Endothelial cell (in vitro differentiated cells): ENCODE measurements around the gene CAMTA1. TPM values are rescaled to one million over a fixed set of nuclear protein-coding genes. Genes with fewer than 3 reads are reported as not detected.

Experiments used
- DNase-seq: peaks from one replicate; pipeline ENCODE4 v3.0.0; 2021; ENCODE audit warnings: low spot score
- H3K27ac Mint-ChIP-seq: one replicate; pipeline ENCODE4 v1.8.0; 2021; ENCODE audit warnings: mixed read lengths, inconsistent platforms; ENCODE audit not compliant: unreplicated experiment
- H3K27me3 Mint-ChIP-seq: one replicate; pipeline ENCODE4 v1.8.0; 2021; ENCODE audit warnings: mild to moderate bottlenecking, moderate library complexity, mixed read lengths, inconsistent platforms; ENCODE audit not compliant: unreplicated experiment
- H3K36me3 Mint-ChIP-seq: one replicate; pipeline ENCODE4 v1.8.0; 2021; ENCODE audit warnings: mild to moderate bottlenecking, low read depth, mixed read lengths, inconsistent platforms; ENCODE audit not compliant: unreplicated experiment
- H3K4me1 Mint-ChIP-seq: one replicate; pipeline ENCODE4 v1.8.0; 2021; ENCODE audit warnings: mild to moderate bottlenecking, mixed read lengths, inconsistent platforms; ENCODE audit not compliant: unreplicated experiment
- H3K4me3 Mint-ChIP-seq: one replicate; pipeline ENCODE4 v1.8.0; 2021; ENCODE audit warnings: mild to moderate bottlenecking, mixed read lengths, inconsistent platforms; ENCODE audit not compliant: unreplicated experiment
- H3K9me3 Mint-ChIP-seq: one replicate; pipeline ENCODE4 v1.8.0; 2021; ENCODE audit warnings: mixed read lengths, inconsistent platforms; ENCODE audit not compliant: unreplicated experiment
- total RNA-seq: library from RNA; stranded (reverse); fragmentation: NEBNext Ultra II Directional; extraction: Animal tissue kit (Norgen Biotek cat#: 25700); gene quantifications from one replicate; pipeline ENCODE4 v1.2.1, GENCODE V29; 2021; ENCODE audit not compliant: unreplicated experiment
- TF ChIP-seq, protein P1 (sequence below): fragments of 200-600 bp; sonication (generic); IDR thresholded peaks from one replicate; pipeline ENCODE4 v1.5.0; 2021; ENCODE audit warnings: antibody characterized with exemption; ENCODE audit not compliant: unreplicated experiment

The CAMTA1 gene
- total RNA-seq, 1 donor from 2014 or later, result 87.3 TPM

DNA sequence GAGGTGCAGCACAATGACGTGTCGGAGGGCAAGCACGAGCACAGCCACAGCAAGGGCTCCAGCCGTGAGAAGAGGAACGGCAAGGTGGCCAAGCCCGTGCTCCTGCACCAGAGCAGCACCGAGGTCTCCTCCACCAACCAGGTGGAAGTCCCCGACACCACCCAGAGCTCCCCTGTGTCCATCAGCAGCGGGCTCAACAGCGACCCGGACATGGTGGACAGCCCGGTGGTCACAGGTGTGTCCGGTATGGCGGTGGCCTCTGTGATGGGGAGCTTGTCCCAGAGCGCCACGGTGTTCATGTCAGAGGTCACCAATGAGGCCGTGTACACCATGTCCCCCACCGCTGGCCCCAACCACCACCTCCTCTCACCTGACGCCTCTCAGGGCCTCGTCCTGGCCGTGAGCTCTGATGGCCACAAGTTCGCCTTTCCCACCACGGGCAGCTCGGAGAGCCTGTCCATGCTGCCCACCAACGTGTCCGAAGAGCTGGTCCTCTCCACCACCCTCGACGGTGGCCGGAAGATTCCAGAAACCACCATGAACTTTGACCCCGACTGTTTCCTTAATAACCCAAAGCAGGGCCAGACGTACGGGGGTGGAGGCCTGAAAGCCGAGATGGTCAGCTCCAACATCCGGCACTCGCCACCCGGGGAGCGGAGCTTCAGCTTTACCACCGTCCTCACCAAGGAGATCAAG is 878.3 kb downstream of the CAMTA1 start:
- Mint-ChIP-seq H3K9me3 (no peaks in the 10 kb centered on the region), H3K27me3 (peaks cover 9% of the 10 kb centered on the region), H3K27ac (no peak overlapping the region), H3K36me3 (no peaks in the 10 kb centered on the region), H3K4me1 (no peaks in the 10 kb centered on the region), H3K4me3 (no peak overlapping the region)
- no peak for DNase-seq
- TF ChIP-seq, protein P1, sequence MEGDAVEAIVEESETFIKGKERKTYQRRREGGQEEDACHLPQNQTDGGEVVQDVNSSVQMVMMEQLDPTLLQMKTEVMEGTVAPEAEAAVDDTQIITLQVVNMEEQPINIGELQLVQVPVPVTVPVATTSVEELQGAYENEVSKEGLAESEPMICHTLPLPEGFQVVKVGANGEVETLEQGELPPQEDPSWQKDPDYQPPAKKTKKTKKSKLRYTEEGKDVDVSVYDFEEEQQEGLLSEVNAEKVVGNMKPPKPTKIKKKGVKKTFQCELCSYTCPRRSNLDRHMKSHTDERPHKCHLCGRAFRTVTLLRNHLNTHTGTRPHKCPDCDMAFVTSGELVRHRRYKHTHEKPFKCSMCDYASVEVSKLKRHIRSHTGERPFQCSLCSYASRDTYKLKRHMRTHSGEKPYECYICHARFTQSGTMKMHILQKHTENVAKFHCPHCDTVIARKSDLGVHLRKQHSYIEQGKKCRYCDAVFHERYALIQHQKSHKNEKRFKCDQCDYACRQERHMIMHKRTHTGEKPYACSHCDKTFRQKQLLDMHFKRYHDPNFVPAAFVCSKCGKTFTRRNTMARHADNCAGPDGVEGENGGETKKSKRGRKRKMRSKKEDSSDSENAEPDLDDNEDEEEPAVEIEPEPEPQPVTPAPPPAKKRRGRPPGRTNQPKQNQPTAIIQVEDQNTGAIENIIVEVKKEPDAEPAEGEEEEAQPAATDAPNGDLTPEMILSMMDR, result no peak

DNA sequence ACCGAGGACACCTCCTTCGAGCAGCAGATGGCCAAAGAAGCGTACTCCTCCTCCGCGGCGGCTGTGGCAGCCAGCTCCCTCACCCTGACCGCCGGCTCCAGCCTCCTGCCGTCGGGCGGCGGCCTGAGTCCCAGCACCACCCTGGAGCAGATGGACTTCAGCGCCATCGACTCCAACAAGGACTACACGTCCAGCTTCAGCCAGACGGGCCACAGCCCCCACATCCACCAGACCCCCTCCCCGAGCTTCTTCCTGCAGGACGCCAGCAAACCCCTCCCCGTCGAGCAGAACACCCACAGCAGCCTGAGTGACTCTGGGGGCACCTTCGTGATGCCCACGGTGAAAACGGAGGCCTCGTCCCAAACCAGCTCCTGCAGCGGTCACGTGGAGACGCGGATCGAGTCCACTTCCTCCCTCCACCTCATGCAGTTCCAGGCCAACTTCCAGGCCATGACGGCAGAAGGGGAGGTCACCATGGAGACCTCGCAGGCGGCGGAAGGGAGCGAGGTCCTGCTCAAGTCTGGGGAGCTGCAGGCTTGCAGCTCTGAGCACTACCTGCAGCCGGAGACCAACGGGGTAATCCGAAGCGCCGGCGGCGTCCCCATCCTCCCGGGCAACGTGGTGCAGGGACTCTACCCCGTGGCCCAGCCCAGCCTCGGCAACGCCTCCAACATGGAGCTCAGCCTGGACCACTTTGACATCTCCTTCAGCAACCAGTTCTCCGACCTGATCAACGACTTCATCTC is 879.1 kb downstream of the CAMTA1 start:
- Mint-ChIP-seq H3K36me3 (no peaks in the 10 kb centered on the region), H3K4me1 (no peaks in the 10 kb centered on the region), H3K27me3 (peaks cover 9% of the 10 kb centered on the region), H3K9me3 (no peaks in the 10 kb centered on the region), H3K4me3 (no peak overlapping the region), H3K27ac (no peak overlapping the region)
- TF ChIP-seq, protein P1, result no peak
- no peak for DNase-seq

DNA sequence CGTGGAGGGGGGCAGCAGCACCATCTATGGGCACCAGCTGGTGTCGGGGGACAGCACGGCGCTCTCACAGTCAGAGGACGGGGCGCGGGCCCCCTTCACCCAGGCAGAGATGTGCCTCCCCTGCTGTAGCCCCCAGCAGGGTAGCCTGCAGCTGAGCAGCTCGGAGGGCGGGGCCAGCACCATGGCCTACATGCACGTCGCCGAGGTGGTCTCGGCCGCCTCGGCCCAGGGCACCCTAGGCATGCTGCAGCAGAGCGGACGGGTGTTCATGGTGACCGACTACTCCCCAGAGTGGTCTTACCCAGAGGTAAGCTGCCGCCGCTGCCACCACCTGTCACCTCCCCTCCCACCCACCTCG is 879.6 kb downstream of the CAMTA1 start:
- no peaks in the 10 kb centered on the region for H3K4me1 Mint-ChIP-seq
- H3K9me3 Mint-ChIP-seq, result no peaks in the 10 kb centered on the region
- H3K36me3 Mint-ChIP-seq, result no peaks in the 10 kb centered on the region
- TF ChIP-seq, protein P1, result no peak
- H3K4me3 Mint-ChIP-seq, result no peak overlapping the region
- peaks cover 9% of the 10 kb centered on the region for H3K27me3 Mint-ChIP-seq
- no peak for DNase-seq
- no peak overlapping the region for H3K27ac Mint-ChIP-seq

DNA sequence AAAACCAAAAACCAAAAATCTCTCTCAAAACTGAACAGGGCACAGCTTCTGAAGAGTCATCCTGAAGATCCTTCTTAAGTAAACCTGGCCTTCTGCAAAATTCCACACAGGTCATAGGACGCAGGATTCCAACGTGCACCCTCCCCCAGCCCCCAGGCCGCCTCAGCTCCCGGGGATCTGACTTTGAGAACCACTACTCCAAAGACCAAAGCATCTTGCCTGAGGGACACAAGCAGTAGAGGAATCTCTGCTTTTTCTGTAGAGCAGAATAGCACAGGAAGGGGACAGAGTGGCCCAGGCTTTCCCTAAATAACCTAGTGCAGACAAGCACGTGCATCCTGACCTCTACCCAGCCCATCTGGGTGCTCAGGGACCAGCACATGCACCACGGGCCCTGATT is 881.0 kb downstream of the CAMTA1 start:
- DNase-seq, result no peak
- Mint-ChIP-seq H3K27me3 (peaks cover 9% of the 10 kb centered on the region), H3K4me3 (no peak overlapping the region), H3K36me3 (no peaks in the 10 kb centered on the region), H3K4me1 (no peaks in the 10 kb centered on the region), H3K27ac (no peak overlapping the region), H3K9me3 (no peaks in the 10 kb centered on the region)
- TF ChIP-seq, protein P1, result no peak

DNA sequence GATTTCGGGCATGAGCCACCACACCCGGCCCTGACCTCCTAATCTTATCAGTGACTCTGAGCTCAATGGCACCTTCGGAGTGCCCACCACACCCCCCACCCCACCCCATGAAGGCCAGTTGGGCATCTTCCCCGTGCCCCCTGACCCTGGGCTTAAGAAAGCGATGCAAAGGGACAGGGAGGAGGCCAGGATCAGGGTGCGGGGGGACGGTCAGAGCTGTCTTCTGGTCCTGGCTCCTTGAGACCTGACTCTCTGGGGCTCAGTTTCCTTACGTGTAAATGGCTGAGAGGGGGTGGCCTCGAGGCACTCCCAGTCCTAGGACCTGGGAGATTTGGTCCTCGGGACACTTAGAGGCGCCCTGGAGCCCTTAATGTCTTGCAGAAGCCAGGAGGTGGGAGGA is 881.9 kb downstream of the CAMTA1 start:
- peaks cover 9% of the 10 kb centered on the region for H3K27me3 Mint-ChIP-seq
- H3K27ac Mint-ChIP-seq, result no peak overlapping the region
- TF ChIP-seq, protein P1, result no peak
- H3K4me3 Mint-ChIP-seq, result no peak overlapping the region
- no peaks in the 10 kb centered on the region for H3K9me3 Mint-ChIP-seq
- no peaks in the 10 kb centered on the region for H3K36me3 Mint-ChIP-seq
- H3K4me1 Mint-ChIP-seq, result no peaks in the 10 kb centered on the region
- DNase-seq, result no peak
